Stimulated activated naive CD8-positive, alpha-beta T cell treated with anti-CD3 and anti-CD28 coated beads, Interleukin-15, amount 100 ng/mL, for 72 hours (primary cell): ENCODE data around the gene THSD7A.
"Not testable (repeated sequence)": the region's sequence is repeated elsewhere in the genome, so short reads cannot be mapped to it uniquely, and the experiment has no call there.

Experiments used
- ATAC-seq: fragments of 150-1000 bp; cut with Tn5 transposase; 2 replicates; pipeline ENCODE4 v1.10.0; 2021; ENCODE audit warnings: mild to moderate bottlenecking, moderate library complexity
- DNase-seq, 2 donors: peaks; one replicate each; pipeline ENCODE4 v3.0.0; 2021 to 2022
- H3K27ac Mint-ChIP-seq, 2 donors: one replicate each; pipeline ENCODE4 v1.8.0; 2022; ENCODE audit warnings: mild to moderate bottlenecking in 2 of 2, mixed read lengths in 2 of 2, moderate library complexity in 2 of 2
- H3K27me3 Mint-ChIP-seq: one replicate; pipeline ENCODE4 v1.8.0; 2022; ENCODE audit warnings: mixed read lengths
- H3K4me1 Mint-ChIP-seq: one replicate; pipeline ENCODE4 v1.8.0; 2022; ENCODE audit warnings: mild to moderate bottlenecking, mixed read lengths
- H3K4me3 Mint-ChIP-seq, 2 donors: one replicate each; pipeline ENCODE4 v1.8.0; 2022; ENCODE audit warnings: mild to moderate bottlenecking in 2 of 2, mixed read lengths in 2 of 2, moderate library complexity in 1 of 2
- H3K9me3 Mint-ChIP-seq, 2 donors: one replicate each; pipeline ENCODE4 v1.8.0; 2022; ENCODE audit warnings: mixed read lengths in 2 of 2

THSD7A gene

DNA sequence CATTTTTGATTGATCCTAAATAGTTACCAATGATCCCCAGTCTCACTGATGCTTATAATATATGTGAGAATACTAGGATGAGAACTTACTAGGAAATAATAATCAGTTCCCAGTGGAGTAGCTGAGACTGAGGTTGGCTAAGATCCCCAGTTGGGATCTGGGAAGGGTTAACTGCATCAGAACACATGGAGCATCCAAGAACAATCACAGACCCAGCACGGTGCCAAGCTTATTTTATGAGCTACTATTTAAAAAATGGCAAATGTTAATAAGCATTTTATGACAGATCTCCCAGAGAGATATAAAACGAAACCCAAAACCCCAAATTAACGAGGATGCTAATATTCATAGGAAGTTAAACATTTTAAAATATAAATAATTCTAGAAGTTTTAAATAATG, 379.5 kb downstream of the THSD7A start:
- no peaks in the 10 kb centered on the region for H3K4me1 Mint-ChIP-seq
- H3K9me3 Mint-ChIP-seq = no peaks in the 10 kb centered on the region
- ATAC-seq (no peak), DNase-seq (no peak)
- no peak overlapping the region for H3K27ac Mint-ChIP-seq
- no peak overlapping the region for H3K4me3 Mint-ChIP-seq
- H3K27me3 Mint-ChIP-seq = no peaks in the 10 kb centered on the region

DNA sequence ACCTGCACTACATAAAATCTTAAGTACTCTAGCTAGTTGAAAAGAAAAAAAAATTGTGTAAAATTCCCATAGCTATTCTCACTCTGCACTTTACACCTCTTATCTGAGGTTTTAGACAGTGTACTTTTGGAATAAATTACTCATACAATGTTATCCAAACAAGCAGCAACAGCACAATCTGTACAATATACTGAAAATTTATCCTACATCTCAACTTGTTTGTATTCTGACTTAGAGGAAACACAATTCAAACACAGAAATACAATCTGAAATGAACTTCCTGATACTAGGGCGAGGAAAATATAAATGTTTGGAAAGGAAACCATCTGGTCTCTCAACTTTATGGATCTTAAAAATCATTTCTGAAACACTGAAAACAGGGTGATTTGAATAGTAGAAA, 381.7 kb downstream of the THSD7A start:
- Mint-ChIP-seq H3K9me3 (no peaks in the 10 kb centered on the region), H3K4me1 (no peaks in the 10 kb centered on the region), H3K27ac (no peak overlapping the region), H3K4me3 (no peak overlapping the region), H3K27me3 (no peaks in the 10 kb centered on the region)
- no peak for DNase-seq
- ATAC-seq = no peak

DNA sequence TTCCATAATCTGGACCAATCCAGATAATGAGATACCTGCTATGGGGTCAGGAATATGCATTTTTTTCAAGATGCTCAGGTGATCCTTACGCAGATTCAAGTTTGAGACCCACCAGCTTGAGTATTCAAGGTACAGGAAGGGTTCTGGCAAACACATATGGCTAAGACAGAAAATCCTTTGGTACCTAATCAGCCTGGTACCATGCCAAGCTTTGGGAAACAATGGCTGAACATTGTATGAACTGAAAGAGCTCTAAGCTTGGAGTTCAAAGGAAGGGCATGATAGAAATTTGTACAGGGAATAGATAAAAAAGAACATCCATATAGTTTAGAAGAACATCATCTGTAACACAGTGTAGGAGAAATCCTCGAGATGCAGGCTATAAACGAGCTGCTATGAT, 382.7 kb downstream of the THSD7A start:
- no peaks in the 10 kb centered on the region for H3K9me3 Mint-ChIP-seq
- ATAC-seq = no peak
- no peak for DNase-seq
- H3K4me3 Mint-ChIP-seq = no peak overlapping the region
- no peak overlapping the region for H3K27ac Mint-ChIP-seq
- no peaks in the 10 kb centered on the region for H3K4me1 Mint-ChIP-seq
- H3K27me3 Mint-ChIP-seq = no peaks in the 10 kb centered on the region

DNA sequence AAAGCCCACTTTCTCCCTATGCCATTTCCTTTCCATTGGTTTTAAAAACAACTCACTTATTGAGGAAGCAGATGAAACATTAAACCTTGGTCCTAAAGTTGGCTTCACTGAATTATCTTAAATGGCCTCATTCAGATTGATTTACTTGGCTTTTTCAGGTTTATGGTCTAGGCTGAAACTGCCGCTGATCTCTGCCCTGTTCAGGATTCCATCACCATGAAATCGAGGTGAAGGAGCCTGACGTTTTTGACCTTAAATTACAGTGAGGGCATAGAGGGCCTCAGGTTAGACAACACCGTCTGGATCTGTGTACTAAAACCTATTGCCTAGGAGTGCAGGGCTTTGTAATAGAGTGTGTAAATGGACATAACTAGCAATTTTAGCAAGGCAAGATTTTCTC, 383.7 kb downstream of the THSD7A start:
- Mint-ChIP-seq H3K9me3 (no peaks in the 10 kb centered on the region), H3K27ac (no peak overlapping the region), H3K4me1 (no peaks in the 10 kb centered on the region), H3K4me3 (no peak overlapping the region), H3K27me3 (no peaks in the 10 kb centered on the region)
- ATAC-seq (no peak), DNase-seq (no peak)

DNA sequence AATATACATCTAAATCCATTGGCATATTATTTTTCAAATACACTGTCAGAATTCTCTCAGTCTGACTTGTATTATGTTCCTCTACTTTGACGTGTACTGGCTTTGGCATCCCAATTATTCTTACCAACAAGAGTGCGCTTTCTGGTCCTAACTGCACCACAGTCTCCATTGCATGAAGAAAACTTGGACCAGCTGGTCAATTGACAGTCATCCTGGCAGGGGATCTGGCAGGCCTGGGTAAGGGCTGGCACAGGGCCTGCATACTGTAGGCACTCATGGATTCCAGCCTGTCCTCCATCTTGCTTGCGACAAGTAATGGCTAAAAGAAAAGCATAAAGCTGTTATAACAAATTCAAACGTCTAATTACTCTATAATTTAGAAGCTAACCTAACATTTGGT, 384.9 kb downstream of the THSD7A start:
- Mint-ChIP-seq H3K27ac (no peak overlapping the region), H3K27me3 (no peaks in the 10 kb centered on the region), H3K9me3 (no peaks in the 10 kb centered on the region), H3K4me1 (no peaks in the 10 kb centered on the region), H3K4me3 (no peak overlapping the region)
- no peak for DNase-seq
- ATAC-seq = no peak

DNA sequence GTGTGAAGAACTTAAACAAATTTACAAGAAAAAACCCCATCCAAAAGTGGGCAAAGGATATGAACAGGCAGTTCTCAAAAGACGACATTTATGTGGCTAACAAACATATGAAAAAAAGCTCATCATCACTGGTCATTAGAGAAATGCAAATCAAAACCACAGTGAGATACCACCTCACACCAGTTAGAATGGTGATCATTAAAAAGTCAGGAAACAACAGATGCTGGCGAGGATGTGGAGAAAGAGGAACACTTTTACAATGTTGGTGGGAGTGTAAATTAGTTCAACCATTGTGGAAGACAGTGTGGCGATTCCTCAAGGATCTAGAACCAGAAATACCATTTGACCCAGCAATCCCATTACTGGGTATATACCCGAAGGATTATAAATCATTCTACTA, 388.1 kb downstream of the THSD7A start:
- not testable (repeated sequence) for DNase-seq, H3K9me3 Mint-ChIP-seq, ATAC-seq, H3K27ac Mint-ChIP-seq, H3K27me3 Mint-ChIP-seq, H3K4me1 Mint-ChIP-seq, H3K4me3 Mint-ChIP-seq

DNA sequence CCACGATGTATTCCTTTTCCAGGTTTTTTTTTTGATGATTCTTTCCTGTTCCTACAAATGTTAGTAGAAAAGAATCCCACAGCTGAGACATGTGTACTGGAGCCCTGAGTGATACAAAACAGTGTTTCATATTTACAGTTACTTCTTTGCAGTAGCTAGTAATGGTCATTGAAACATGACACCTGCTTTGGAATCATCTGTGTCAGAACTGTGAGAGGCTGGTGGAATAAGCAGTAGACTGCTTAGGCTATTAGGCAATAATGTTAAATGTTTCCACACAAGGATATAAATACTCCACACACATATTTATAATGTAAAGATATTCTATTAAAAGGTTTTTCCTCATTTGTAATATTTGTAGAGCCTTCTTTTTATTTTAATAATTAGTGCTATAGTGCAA, 394.0 kb downstream of the THSD7A start:
- H3K9me3 Mint-ChIP-seq = no peaks in the 10 kb centered on the region
- DNase-seq (no peak), ATAC-seq (no peak)
- no peaks in the 10 kb centered on the region for H3K4me1 Mint-ChIP-seq
- no peak overlapping the region for H3K4me3 Mint-ChIP-seq
- no peak overlapping the region for H3K27ac Mint-ChIP-seq
- H3K27me3 Mint-ChIP-seq = no peaks in the 10 kb centered on the region

DNA sequence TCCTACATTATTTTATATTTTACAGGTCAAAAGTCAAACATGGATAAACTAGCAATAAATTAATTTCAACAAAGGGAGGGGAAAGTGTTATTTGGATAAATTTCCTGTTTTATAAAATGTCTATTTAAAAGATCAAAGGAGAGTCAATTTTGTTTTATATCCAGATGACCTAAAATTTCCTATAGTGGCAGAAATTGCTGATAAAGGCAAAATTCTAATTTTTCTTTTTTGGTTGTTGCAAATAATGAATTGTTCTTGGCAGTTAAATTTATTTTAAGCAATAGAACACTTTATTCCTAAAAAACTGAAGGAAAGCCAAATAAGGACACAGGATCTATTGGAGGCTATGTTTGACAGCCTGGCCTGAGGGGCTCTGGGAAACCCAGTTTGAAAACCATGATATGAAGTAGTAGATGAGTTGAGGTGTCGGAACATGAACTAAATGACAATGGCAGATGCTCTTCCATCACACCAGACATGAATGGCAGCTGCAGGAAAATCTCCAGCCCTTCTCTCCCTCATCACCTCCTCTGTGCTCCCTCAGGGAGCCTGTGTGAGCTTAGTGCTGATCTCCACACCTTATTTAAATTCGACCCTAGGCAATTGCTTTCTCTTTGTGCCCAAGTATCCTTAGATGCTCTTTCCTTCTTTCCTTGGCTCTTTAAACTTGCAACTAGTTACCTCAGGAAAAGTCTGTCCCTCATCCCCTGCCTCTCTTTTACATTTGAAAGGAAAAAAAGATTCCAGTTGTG, 395.0 kb downstream of the THSD7A start:
- ATAC-seq (no peak), DNase-seq (no peak)
- H3K4me1 Mint-ChIP-seq = no peaks in the 10 kb centered on the region
- H3K4me3 Mint-ChIP-seq = no peak overlapping the region
- no peaks in the 10 kb centered on the region for H3K9me3 Mint-ChIP-seq
- H3K27ac Mint-ChIP-seq = no peak overlapping the region
- no peaks in the 10 kb centered on the region for H3K27me3 Mint-ChIP-seq

DNA sequence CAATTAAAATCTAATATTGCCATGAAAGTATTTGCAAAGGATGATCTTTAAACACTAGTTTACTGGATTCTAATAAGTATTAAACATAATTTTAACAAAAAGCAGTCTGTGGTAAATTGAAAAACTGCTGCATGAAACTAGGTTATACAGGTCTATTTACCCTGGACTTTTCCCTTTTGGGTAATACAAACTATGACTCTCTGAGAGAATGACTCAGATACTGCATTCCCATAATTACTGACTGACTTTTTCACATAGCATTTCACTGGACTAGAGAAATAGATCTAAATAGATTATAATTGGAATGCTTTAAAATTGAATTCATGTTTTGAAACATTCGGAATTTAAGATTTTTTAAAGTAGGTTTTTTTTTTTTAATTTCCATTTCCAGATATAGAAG, 395.7 kb downstream of the THSD7A start:
- ATAC-seq = no peak
- H3K4me3 Mint-ChIP-seq = no peak overlapping the region
- H3K4me1 Mint-ChIP-seq = no peaks in the 10 kb centered on the region
- no peak overlapping the region for H3K27ac Mint-ChIP-seq
- no peak for DNase-seq
- H3K9me3 Mint-ChIP-seq = no peaks in the 10 kb centered on the region
- no peaks in the 10 kb centered on the region for H3K27me3 Mint-ChIP-seq

DNA sequence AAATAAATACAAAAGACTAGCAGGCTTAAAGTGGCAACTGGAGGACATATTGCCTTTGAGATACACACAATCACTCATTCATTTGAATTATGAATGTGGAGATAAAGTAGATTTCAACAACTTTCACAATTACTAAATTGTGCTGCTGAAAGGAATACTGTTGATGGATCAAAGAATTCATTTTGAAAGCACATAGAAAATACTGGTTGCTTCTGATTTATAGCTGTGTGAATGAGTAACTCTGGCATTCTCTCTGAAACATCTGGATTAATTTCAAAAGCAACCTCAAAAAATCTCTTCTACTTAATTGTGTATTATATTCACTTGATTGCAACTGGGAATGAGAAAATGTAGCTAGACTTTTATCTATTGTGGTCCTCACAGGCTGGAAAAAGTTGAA, 397.6 kb downstream of the THSD7A start:
- H3K9me3 Mint-ChIP-seq = no peaks in the 10 kb centered on the region
- ATAC-seq = no peak
- no peak for DNase-seq
- H3K27me3 Mint-ChIP-seq = no peaks in the 10 kb centered on the region
- no peaks in the 10 kb centered on the region for H3K4me1 Mint-ChIP-seq
- no peak overlapping the region for H3K4me3 Mint-ChIP-seq
- no peak overlapping the region for H3K27ac Mint-ChIP-seq

DNA sequence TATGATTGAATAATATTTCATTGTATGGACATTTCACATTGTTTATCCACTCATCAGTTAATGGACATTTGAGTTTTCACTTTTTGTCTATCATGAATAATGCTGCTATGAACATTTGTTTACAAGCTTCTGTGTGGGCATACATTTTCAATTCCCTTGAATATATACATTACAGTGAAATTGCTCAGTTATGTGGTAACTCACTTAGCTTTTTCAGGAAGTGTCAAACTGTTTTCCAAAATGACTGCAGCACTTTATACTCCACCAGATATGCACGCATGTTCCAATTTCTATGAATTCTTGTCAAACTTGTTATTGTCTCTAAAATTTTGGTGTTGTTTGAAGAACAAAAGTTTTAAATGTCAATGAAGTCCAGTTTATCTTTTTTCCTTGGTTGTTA, 401.2 kb downstream of the THSD7A start:
- no peak overlapping the region for H3K4me3 Mint-ChIP-seq
- H3K27ac Mint-ChIP-seq = no peak overlapping the region
- no peaks in the 10 kb centered on the region for H3K9me3 Mint-ChIP-seq
- no peak for DNase-seq
- no peak for ATAC-seq
- H3K27me3 Mint-ChIP-seq = no peaks in the 10 kb centered on the region
- H3K4me1 Mint-ChIP-seq = no peaks in the 10 kb centered on the region

DNA sequence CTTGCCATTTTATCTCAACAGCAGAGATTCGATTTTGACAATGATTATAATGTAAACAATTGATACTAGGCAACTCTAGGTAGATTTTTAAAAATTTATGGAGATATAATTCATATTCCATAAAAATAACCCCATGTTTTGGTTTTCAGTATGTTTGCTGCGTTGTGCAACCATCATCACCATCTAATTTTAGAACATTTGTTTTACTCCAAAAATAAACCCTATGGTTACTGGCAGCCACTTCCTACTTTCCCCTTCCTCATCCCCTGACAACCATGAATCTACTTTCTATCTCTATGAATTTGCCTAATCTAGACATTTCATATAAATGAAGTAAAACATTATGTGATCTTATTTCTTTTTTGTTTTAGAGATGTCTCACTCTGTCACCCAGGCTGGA, 401.9 kb downstream of the THSD7A start:
- Mint-ChIP-seq H3K9me3 (no peaks in the 10 kb centered on the region), H3K27ac (no peak overlapping the region), H3K4me1 (no peaks in the 10 kb centered on the region), H3K27me3 (no peaks in the 10 kb centered on the region), H3K4me3 (no peak overlapping the region)
- DNase-seq (no peak), ATAC-seq (no peak)

DNA sequence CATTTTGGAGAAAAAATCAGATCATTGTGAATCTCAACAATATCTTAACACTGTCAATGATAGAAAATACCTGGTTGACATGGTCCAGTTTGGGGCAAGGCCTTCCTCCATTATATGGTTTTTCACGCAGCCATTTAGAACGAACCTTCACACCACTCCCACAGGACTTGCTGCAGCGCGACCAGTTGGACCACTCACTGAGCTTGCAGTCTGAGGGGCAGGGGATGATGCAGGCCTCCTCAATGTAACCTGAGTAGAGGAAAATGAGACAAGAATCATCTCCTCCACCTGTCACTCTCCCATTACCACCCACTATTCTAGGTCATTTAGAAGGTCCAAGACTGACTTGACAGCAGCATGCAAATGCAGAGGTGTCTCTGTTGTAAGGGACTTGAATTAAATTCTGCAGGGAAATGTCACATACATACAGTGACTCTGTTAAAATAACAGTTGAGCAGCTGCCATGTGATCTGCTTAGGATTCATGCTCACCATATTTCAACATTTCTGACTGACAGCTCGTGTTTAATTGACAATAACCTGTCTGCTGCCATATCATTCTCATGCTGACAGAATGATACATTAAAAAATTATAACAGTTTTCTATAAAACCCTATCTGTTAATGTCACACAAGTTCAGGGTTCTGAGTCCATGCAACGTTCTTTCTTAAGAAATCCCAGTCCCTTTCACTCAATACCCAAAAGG, 403.0 kb downstream of the THSD7A start:
- H3K4me1 Mint-ChIP-seq = no peaks in the 10 kb centered on the region
- no peaks in the 10 kb centered on the region for H3K27me3 Mint-ChIP-seq
- no peak overlapping the region for H3K4me3 Mint-ChIP-seq
- H3K9me3 Mint-ChIP-seq = no peaks in the 10 kb centered on the region
- ATAC-seq (no peak), DNase-seq (no peak)
- no peak overlapping the region for H3K27ac Mint-ChIP-seq

DNA sequence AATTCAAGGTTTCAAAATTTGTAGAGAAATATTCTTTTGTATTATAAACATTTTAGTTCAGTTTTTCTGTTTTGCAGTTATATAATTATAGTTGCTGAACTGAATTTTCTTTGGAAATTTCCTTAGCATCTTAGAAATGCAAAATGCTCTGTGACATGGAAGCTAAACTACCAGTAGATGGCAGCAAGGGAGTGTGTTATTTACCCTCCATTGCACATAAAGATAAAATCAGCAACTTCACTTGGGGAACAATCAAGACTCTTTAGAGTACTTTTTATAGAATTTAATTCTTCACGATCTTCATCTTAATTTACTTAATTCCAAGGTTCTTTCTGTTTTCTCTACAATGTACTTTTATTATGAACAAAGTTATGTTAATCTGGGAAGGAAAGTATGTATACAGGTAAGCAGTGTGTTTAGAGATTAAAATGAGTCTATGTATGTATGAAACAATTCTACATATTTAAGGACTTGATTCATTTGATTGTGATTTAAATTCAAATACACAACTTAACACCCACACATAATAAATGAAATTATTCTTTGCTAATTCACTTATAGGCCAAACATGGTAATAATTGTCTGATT, 404.2 kb downstream of the THSD7A start:
- DNase-seq (no peak), ATAC-seq (no peak)
- Mint-ChIP-seq H3K4me1 (no peaks in the 10 kb centered on the region), H3K27me3 (no peaks in the 10 kb centered on the region), H3K27ac (no peak overlapping the region), H3K9me3 (no peaks in the 10 kb centered on the region), H3K4me3 (no peak overlapping the region)

DNA sequence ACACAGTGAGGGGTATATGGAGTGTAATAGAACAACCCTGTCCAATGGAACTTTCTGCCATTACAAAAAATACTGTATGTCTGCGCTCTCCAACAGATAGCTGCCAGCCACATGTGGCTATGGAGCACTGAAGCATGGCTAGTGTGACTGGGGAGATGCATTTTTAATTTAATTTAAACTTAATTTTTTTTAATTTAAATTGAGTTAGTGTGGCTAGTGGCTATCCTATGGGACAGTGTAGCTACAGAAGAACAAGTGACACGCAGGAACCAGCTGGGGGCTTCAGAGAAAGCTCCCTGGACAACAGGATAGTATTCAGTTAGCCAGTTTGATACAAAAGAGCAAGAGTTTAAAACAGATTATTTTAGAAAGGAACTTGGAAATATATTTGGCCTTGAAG, 408.0 kb downstream of the THSD7A start:
- no peak for ATAC-seq
- Mint-ChIP-seq H3K4me1 (no peaks in the 10 kb centered on the region), H3K4me3 (no peak overlapping the region), H3K9me3 (peaks cover 11 to 12% of the 10 kb centered on the region in 2 donors), H3K27ac (no peak overlapping the region), H3K27me3 (no peaks in the 10 kb centered on the region)
- DNase-seq = no peak

DNA sequence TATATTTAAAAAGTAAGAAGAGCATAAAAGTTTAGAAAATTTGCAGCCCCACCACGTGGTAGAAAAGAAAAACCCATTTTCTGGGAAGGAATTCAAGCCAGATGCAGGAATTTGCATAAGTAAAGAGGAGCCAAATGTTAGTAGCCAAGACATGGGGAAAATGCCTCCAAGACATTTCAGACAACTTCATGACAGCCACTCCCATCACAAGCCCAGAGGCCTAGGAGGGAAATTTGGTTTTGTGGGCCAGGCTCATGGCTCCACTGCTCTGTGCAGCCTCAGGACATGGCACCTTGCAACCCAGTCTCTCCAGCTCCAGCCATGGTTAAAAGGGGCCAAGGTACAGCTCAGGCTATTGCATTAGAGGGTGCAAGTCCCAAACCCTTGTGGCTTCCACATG, 411.9 kb downstream of the THSD7A start:
- DNase-seq = no peak
- Mint-ChIP-seq H3K27ac (no peak overlapping the region), H3K27me3 (no peaks in the 10 kb centered on the region), H3K4me1 (no peaks in the 10 kb centered on the region), H3K4me3 (no peak overlapping the region), H3K9me3 (peaks cover 11 to 12% of the 10 kb centered on the region in 2 donors)
- no peak for ATAC-seq
